AG04450 (cell line): Measurements from ENCODE around the gene SLC41A3. TPM values are rescaled to one million over a fixed set of nuclear protein-coding genes. Genes with fewer than 3 reads are reported as not detected.
"Not testable (repeated sequence)": the region's sequence is repeated elsewhere in the genome, so short reads cannot be mapped to it uniquely, and the experiment has no call there.

Experiments
- CTCF ChIA-PET: fragments of 300-600, 350-600 bp; formaldehyde crosslinking; extraction: SDS; loops from one replicate; lab custom pipeline; 2022; ENCODE audit warnings: antibody characterized with exemption, inconsistent platforms; lab: Charles Lee
- POLR2A ChIA-PET: fragments of 350-600 bp; formaldehyde crosslinking; extraction: SDS; loops from one replicate; lab custom pipeline; 2021; ENCODE audit warnings: antibody characterized with exemption, inconsistent platforms; lab: Yijun Ruan, JAX
- DNase-seq: peaks from one replicate; pipeline ENCODE4 v3.0.0-alpha.2; 2011; ENCODE audit warnings: low read depth, low spot score
- H3K27ac ChIP-seq: one replicate; pipeline ENCODE4 v1.5.1; 2012; ENCODE audit warnings: low read depth, low read length, control low read depth
- H3K27me3 ChIP-seq: one replicate; pipeline ENCODE4 v1.6.0; 2012; ENCODE audit warnings: low read length; ENCODE audit not compliant: control insufficient read depth, insufficient read depth
- H3K4me3 ChIP-seq: 2 replicates; pipeline ENCODE4 v1.5.1; 2011; ENCODE audit warnings: mild to moderate bottlenecking, low read depth, low read length, control low read depth
- H3K9me3 ChIP-seq: 2 replicates; pipeline ENCODE4 v1.5.1; 2012; ENCODE audit warnings: low read length; ENCODE audit not compliant: control insufficient read depth, insufficient read depth
- CTCF ChIP-seq: IDR thresholded peaks from 2 replicates; pipeline ENCODE4 v1.5.1; 2011; ENCODE audit warnings: low read depth, low read length, control low read depth, inconsistent platforms
- polyA plus RNA-seq: library from polyadenylated mRNA; depleted of rRNA; stranded (reverse); fragments of >200 nt; gene quantifications from 2 replicates; pipeline ENCODE4 v1.2.3, GENCODE V29; 2011; rRNA removed
- small RNA-seq: library from RNA; depleted of rRNA; stranded (forward); fragments of <200 nt; gene quantifications from one replicate; pipeline ENCODE3, GENCODE V24; 2012; ENCODE audit warnings: low read depth; ENCODE audit not compliant: insufficient read length

SLC41A3 gene
- polyA plus RNA-seq, 1 experiment, result 36.9 TPM

- Histone ChIP-seq H3K27ac (no peak overlapping the region), H3K4me3 (no peak overlapping the region), H3K9me3 (peaks cover 12% of the 10 kb centered on the region; the same call in 1 of the 2 replicates), H3K27me3 (peaks cover 3% of the 10 kb centered on the region)
- TF ChIP-seq CTCF, result no peak
- ChIA-PET CTCF (no interaction called here), POLR2A (no interaction called here)
- DNase-seq, result no peak
Measured at GRCh38 chr3:125958511-125959316, 125.2 kb downstream of the SLC41A3 start.

GRCh38 chr3:125957674-125958510 is 126.0 kb downstream of the SLC41A3 start:
- no peak for TF ChIP-seq CTCF
- H3K4me3 ChIP-seq, result no peak overlapping the region
- CTCF ChIA-PET, result no interaction called here
- POLR2A ChIA-PET, result no interaction called here
- H3K27ac ChIP-seq, result no peak overlapping the region
- DNase-seq, result no peak
- H3K27me3 ChIP-seq, result peaks cover 3% of the 10 kb centered on the region
- peaks cover 12% of the 10 kb centered on the region; the same call in 1 of the 2 replicates for H3K9me3 ChIP-seq

GRCh38 chr3:125957020-125957419 is 126.9 kb downstream of the SLC41A3 start:
- H3K27me3 ChIP-seq, H3K27ac ChIP-seq, H3K4me3 ChIP-seq, CTCF ChIA-PET, POLR2A ChIA-PET, DNase-seq: not testable (repeated sequence)
- peaks cover 12% of the 10 kb centered on the region; the same call in 1 of the 2 replicates for H3K9me3 ChIP-seq

Small RNA genes within 50 kb of the gene (small RNA-seq; reads per million reads assigned to genes)
- gene AC092903.1, result not detected

Other genes with a start within 250 kb of the SLC41A3 start
- gene ROPN1B, start 114.9 kb downstream of the SLC41A3 start, polyA plus RNA-seq, result not detected in 2 replicates
- gene ALDH1L1, start 96.5 kb upstream of the SLC41A3 start, polyA plus RNA-seq, result not detected in 2 replicates